Stimulated activated naive CD4-positive, alpha-beta T cell treated with Interleukin-2 at 50 U/mL for 16 hours (primary cell): ENCODE results near the gene RASGEF1B.

Experiments used
- DNase-seq: peaks from one replicate; lab custom pipeline; 2025; lab: John Stamatoyannopoulos, UW

Gene RASGEF1B

DNA sequence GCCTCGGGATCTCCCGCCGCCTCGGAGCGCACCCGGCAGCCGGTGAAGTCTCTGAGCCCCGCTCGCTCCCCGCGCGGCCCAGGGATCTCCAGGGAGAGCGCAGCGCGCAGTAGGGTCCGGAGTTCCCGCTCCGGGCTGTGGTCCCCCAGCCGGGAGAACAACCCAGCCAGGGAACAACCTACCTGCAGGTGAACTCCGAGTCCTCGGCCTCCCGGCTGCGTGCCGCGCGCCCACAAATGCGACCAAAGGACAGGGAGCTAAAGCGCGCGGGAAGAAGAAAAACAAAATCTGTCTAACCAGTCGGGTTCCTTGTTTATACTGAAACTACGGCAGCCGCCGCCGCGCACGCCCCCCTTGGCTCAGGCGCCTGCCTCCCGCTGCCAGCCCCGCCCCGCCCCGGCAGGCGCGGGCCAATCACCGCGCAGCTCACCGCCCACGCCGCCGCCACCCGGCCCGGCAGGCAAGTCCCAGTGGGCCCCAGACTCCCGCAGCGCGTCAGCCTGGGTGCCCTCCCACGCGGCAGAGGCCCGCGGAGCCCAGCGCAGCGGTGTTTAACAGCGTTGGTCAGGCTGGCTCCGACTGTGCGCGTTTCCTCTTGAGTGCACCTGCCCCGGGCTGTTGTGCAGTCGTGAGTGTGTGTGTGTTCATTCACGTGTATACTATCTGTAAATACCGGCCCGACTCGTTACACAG lies at the start of gene RASGEF1B:
Gene RASGEF1B, minus strand, starts transcription at position 320 of the 693 bp plus-strand sequence. CDS start 12,399 bp downstream, outside the sequence.
- DNase-seq: peak; percentile 95

DNA sequence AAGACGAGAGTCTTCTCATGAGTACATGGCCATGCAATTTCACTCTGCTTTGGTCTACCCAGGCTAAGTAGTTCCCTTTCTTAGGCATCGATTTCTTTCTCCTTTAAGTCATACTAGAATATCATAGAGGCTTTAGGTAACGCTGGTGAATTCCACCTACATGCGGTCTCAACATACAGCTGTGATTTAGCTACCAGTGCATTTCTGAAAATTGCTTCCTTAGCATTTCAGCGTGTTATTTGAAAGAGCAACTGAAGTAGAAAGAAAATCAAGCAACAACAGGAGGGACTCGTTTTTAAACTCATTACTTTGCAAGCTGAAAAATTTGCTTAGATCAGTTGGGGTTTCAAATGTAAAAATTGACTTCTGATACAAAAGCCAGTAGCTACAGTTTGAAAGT lies 48.1 kb upstream of the RASGEF1B start:
- no peak for DNase-seq

DNA sequence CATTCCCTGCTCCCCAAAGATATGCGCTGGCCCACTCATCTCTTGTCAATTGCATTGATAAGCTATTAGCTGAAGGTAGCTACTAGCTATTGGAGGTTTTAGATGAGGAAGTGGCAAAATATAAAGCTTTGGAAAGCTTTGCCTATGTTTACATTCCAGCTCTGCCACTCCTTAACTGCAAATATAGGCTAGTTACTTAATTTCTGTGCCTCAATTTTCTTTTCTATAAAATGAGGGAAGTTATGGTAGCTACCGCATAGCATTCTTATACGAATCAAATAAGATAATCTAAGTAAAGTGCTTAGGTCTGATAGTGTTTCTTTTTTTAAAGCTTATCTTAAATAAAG lies 47.7 kb upstream of the RASGEF1B start:
- DNase-seq: no peak

DNA sequence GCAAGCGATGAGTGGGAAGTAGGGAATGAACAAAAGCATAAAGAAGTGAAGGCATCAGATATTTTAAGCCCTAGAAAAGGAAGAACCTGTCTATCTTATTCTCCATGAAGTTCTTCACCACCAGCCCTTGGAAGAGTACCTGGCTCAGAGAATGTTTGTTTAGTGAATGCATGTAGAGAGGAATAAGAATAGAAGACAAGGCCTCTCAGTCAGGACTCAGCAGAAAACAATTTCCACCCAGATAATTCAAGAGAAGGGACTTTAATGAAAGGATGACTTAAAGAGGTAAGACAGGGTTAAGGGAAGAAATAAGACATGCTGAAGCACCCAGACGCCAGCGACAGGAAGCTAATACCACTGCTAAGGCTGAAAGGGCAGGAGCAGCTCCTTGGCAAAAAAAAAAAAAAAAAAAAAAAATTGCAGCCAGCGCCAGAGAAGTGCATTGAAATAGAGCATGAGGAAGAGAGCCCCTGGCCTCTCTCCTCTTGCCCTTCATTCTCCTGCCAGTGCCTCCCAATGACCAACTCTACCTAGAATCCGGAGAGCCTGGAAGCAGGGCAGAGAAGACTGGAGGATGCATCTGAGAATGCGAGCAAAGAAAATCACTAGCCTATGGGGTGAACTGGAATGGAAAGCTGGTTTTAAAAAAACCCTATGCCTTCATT lies 47.2 kb upstream of the RASGEF1B start:
- DNase-seq: no peak

DNA sequence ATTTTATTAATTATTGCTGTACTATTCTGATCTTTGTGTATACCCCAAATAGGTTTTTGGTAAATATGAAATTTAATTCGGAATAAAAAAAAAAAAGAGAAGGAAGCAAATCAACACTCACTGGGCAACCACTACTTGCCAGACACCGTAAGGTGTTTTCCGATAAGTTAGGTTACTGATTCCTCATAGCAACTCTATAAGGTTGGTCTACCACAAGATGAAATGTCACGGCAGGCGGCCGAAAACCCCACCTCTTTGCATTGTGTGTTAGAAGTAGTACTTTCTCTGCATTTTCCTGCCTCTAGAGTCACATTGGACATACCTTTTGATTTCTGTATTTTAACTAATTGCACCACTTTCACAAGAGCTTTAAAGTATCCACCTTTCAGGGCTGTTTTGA lies 44.5 kb upstream of the RASGEF1B start:
- DNase-seq: no peak

DNA sequence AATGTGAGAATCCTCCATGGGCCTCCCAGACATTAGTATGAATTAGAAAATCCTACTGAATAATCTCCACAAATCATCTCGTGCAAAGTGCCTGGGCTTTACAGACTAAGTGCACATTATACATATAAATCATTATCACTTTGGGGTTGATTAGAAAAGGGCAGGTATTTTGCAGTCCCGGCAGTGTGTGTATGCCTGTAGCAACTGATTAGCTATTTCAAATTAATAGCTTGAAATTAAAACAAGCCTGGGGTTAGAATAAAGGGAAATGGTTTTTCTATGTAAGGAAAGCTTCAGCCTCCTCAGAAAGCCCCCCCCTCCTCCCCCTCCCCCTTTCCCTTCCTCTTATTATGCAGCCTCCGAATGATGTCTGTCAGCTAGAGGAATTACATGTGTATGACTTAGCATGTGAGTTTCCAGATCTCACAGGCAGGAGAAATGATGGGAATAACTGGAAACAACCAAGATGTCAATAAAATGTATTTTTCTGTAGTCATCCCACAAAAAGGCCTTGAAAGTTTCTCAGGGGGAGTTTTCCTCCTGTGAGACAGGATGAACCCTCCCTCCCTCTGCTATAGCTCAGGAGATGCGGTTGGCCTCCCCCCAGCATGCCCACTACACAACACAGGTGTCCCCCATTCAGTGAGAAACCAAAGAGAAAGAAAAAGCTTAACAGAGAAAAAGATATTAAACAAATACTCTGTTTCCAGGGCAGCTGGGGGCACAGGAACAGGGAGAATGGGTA lies 41.2 kb upstream of the RASGEF1B start:
- no peak for DNase-seq

DNA sequence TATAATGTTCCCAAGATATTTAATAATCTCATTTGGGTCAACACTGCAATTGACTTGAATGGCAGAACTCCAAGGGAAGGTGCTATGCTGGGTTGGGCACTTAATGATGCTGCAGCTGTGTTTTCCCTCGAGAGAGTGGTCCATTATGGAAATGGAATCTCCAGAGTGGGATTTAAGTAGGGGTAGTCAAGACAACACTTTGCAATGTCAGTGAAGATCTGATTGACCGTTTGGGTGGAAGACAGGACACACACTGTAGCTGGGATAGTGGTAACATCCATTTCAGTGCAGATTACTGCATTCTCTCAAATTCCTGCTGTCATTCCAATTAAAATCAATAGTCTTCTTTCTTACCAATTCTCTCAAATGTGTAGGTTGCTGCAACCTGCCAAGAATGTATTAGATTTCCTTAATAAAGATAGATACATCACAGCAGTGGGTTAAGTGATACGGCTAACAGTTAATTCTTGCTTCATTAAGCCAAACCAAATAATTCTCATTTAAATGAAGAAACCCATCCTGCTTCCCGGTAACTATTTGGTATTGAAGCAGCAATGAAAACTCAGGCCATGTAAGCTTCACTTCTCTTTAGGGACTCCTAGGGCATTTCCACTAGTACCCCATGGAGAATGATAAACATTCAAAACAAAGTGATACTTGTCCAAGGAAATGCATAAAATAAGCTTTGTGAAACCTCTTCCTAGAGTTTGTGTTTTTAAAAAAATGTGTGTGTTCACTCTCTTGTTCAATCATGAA lies 40.5 kb upstream of the RASGEF1B start:
- no peak for DNase-seq

DNA sequence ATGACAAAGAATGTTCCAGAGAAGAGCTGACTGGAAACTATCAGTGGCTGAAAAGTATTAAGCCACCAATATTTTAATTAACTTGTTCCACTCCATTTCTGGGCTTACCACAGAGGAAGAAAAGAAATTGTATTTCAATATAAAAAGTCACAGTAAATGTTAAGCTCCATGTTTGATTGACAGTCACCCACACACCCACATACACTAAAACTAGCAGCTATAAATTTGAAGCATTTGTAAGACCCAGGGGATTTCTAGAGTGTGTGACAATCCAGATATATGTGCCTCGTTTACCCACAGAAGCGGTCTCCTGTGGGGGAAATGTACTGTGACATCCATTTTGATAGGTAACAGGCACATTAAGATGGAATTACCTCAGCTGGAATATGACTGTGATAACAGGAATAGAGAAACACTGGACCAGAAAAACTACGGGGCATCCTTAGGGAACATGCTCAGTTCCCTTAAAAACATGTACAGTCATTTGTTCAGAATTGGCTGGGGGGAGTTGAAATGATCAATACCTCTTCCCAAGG lies 39.0 kb upstream of the RASGEF1B start:
- DNase-seq: no peak

DNA sequence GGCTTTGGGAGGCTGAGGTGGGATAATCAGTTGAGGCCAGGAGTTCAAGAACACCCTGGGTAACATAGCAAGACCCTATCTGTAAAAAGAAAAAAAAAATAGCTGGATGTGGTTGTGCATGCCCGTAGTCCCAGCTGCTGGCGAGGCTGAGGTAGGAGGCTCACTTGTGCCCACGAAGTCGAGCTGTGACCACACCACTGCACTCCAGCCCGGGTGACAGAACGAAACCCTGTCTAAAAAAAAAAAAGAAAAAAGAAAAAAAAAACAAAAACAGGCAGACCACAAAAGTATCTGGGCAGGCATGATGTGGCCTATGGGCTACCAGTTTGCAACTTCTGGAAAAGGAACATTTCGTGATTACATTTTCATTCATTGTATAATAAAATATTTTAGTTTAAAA lies 38.1 kb upstream of the RASGEF1B start:
- no peak for DNase-seq

DNA sequence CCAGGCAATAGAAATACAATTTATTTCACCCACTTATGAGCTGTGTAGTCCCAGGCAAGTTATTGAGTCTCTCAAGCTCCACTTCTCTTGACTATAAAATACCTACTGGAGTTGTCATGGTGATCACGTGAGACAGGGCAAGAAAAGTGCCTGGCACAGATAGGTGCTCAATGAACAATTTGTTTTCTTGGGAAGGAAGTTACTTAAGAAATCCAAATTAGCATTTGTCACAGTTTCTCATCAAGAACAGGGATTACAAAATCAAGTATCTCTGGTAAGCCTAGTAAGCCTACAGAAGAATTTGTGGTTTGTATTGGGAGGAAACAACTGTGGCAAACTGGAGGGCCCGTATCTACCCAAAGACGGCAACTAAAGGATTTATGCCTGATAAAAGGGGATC lies 37.5 kb upstream of the RASGEF1B start:
- no peak for DNase-seq

DNA sequence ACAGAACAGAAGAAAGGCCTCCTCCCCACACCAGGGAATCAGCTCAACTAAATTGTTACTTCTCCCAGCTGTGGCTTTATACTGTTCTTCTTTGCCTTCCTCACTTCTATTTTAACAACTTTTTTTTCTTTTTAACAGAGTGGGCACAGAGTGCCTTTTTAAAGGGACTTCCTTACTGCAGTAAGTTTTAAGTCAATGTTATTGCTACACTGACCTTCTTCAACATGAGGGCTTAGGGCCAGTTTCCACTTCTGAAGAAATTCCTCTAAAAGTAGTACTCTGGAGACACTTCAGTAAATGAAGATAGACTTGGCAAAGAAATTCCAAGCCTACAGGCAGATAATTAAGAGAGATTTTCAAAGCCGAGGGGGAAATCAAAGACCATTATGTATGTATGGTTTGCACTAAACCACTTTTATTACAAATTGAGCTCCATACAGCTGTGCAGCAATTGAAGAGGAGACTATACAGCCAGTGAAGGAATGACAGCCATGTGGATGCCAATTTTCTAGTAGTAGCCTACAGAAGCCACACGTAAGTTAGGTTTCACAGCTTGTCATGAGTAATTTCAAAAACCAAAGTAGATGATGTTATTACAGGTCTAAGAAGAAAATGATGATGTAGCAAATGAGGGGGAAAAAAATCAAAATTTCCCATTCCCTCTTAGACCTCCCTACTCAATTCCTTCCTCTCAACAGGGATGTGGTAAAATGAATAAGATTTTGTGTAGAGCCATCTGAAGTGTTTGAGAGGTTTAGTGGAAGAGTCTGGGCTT lies 36.9 kb upstream of the RASGEF1B start:
- DNase-seq: no peak

DNA sequence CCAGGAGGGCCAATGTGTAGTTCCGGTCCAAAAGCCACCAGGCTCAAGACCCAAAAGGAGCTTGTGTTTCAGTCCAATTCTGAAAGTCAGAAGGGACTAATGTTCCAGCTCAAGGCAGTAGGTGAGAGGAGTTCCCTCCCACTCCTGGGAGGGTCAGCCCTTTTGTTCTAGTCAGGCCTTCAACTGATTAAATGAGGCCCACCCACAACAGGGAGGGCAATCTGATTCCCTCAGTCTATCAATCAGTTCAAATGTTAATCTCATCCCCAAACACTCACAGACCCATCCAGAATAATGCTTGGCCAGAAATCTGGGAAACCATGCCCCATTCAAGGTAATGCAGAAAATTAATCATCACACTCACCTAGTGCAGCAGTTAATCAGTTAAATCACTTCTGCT lies 35.8 kb upstream of the RASGEF1B start:
- no peak for DNase-seq

DNA sequence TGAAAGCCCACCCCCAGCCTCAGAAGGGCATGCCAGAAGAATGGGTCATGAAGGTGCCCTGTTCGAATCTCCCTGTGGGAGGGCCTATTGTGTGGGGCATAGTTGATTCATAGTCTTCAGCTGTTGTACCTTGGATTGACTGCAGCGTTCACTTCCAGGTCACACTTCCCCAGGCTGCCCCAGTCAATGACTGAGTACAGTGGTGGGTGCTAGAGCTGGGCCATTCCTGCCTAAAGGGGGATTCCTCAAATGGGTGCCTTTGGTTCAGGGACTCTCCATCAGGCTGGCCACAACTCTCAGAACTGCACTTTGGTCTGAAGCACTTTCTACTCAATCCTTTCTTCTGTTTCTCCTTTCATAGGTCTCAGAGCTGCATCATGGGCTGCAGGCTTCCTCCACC lies 35.0 kb upstream of the RASGEF1B start:
- DNase-seq: no peak

DNA sequence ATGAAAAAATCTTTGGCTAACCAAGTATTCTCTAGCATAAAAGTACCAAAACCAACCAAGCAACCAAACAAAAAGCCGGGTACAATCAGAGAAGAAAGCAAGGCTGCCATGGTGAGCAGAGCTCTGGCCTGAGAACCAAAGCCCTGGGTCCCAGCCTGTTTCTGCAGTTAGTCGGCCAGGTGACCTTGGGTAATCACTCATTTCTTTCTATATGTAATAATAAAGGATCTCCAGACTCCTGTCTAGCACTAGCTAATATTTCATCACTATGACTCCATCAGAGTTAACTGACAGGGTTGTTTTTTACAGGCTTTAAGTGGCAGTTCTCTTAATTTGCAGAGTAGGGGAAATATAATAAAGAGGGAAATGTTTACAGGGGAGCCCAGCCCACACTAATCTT lies 34.0 kb upstream of the RASGEF1B start:
- DNase-seq: no peak

DNA sequence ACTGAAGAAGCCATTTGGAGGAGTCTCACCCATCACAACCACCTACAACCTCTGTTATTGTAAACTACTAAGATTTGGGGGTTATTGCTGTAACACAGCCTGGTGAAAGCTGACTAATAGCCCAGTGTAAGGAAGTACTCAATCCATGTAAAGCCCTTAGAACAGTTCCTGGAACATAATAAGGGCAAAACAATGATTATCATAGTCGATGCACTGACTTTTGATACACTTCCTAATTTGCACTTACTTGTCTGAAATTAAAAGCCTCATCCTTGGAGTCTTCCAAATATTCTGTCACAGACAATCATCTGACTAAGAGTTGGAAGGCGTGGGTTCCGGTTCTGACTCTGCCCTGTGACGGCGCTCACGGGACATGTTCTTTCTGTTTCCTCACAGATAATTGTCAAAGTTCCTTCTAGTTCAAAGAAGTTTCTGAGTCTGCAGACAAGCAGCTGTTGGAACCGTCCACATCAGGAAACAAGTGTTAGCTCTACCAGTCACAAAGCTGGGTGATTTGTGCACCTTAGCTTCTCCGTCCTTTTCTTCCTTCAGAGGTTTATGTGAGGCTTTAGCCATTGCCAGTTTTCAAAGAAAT lies 33.4 kb upstream of the RASGEF1B start:
- peak; percentile 59 for DNase-seq

DNA sequence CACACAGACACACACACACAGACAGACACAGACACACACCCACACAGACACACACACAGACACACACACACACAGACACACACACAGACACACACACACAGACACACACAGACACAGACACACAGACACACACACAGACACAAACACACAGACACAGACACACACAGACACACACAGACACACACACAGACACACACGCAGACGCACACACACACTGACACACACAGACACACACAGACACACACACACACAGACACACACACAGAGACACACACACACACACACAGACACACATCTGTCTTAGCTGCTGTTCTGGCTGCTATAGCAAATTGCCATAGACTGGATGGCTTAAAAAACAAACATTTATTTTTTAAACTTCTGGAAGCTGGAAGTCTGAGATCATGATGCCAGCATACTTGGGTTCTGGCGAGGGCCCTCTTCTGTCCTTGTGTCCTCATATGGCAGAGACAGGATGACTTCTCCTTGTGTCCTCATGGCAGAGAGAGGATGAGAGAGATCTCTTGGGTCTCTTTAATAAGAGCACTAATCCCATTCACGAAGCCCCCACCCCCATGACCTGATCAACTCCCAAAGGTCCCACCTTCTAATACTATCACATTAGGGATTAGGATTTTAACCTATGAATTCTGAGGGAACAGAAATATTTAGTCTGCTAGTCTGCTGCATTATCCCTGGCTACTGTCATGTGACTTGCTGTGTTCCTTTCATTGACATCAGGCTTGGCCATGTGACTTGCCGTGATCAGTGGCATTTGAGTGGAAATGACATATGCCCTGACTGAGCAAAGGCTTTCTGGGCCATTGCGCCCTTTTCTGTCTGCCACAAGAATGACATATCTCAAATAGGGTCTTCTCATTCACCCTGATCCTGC lies 32.7 kb upstream of the RASGEF1B start:
- no peak for DNase-seq

DNA sequence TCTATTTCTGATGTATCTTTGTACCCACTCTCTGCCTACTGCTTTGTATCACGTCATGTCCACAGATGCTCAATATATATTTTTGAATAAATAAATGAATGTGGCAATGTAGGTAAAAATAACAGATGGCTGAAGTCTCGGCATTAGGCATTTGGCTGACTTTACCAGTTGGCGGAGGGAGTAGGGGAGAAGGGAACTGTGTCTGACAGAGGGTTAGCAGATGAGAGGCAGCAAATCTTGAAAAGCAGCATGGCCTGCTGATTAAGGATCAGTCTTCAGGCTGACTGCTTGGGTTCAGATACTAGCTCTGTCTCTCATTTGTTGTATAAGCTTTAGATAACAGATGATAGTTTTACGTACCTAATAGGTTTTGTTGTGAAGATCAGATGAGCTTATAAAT lies 31.9 kb upstream of the RASGEF1B start:
- DNase-seq: no peak

DNA sequence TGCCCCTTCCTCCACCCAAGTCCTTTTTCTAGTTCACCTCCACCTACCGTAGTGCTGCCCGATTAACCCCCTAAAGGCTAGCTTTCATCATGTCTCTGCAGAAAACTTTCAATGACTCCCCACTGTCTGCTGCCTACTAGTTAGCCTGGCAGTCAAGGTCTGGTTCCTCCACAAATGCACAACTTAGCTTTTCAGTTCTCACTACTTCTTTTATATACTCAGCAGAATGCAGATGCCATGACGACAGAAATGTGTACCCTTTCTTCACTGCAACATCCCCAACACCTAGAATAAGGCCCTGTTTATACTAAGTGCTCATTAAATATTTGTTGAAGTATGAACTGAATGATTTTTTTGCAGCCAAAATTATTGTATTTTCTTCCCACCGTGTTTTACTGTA lies 30.9 kb upstream of the RASGEF1B start:
- DNase-seq: no peak

DNA sequence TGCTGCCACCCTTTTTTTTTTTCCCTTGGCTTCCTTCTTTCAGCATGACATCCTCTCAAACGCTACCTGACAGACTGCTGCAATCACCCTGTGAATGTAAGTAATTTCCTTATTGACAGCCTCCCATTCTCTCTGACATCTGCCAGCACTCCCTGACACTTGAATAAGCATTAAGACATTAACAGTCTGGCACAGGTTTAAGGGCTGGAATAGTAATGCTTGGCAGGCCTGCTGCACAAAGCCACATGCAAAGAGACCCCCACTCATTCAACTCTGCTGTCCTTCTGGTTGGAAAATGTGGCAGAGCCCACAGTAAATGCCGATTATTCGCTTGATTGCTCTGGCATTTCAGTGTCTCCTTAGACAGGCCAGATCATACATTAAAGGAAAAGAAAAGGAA lies 28.1 kb upstream of the RASGEF1B start:
- no peak for DNase-seq

DNA sequence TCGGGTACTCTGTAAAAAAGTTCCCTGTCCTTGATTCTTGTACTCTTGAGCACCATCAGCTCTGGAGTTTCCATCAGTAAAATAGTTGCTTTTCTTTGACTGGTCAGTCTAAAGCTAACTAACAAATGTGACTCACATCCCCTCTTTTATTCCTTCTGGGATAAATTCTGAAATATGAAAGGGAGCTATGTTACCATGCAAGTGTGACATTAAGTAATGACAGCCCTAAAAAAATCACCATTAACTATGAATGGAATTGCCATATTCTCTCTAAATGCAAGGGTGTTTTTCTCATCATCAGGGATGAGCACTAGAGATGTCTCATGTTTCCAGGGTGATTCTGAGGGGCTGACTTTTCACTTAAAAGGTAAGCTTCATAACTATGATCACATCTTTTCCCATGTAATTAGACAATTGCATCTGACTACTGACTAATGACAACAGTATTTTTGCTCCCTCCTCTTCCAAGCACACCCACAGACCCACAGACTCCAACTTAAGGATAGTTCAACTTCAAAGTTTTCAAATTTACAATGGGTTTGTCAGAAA lies 26.9 kb upstream of the RASGEF1B start:
- DNase-seq: no peak
